Cortex of kidney (tissue), 1 donor: Measurements from ENCODE around the gene OR4N2.
"Not testable (repeated sequence)": the region's sequence is repeated elsewhere in the genome, so short reads cannot be mapped to it uniquely, and the experiment has no call there.

Source experiments
- DNase-seq: peaks from one replicate; lab custom pipeline; 2025; lab: John Stamatoyannopoulos, UW

The OR4N2 gene, protein sequence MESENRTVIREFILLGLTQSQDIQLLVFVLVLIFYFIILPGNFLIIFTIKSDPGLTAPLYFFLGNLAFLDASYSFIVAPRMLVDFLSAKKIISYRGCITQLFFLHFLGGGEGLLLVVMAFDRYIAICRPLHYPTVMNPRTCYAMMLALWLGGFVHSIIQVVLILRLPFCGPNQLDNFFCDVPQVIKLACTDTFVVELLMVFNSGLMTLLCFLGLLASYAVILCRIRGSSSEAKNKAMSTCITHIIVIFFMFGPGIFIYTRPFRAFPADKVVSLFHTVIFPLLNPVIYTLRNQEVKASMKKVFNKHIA

DNA sequence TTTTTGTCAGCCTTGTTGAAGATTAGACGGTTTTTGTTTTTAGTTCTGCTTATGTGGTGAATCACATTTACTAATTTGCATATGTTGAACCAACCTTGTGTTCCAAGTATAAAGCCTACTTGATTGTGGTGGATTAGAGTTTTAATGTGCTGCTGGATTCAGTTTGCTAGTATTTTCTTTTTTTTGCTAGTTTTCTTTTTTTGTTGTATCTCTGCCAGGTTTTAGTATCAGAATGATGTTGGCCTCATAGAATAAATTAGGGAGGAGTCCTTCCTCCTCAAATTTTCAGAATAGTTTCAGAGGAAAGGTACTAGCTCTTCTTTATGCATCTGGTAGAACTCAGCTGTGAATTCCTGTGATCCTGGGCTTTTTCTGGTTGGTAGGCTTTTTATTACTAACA lies at the start of gene OR4N2:
OR4N2 (plus strand) TSS at position 301 of the 400 bp plus-strand sequence. CDS start 23,679 bp downstream, outside the sequence.
- DNase-seq, result not testable (repeated sequence)

DNA sequence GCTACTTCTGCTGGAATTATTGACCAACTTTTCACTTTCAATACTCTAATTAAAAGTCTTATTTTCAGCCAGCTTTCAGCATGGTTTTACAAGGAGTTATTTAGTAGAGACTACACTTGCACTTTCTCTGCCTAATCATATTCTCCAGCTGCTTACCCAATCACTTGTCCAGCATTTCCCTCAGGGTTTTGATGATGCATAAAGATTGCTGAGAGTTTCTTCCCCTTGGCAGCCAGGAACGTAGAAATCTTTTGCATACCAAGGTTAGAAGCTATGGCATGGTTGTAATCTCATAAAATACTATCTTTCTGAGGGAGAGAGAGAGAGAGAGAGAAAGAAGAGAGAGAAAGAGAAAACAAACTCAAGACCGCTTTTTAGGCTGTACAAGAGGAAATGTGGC lies 49.4 kb upstream of the OR4N2 start:
- no peak for DNase-seq

DNA sequence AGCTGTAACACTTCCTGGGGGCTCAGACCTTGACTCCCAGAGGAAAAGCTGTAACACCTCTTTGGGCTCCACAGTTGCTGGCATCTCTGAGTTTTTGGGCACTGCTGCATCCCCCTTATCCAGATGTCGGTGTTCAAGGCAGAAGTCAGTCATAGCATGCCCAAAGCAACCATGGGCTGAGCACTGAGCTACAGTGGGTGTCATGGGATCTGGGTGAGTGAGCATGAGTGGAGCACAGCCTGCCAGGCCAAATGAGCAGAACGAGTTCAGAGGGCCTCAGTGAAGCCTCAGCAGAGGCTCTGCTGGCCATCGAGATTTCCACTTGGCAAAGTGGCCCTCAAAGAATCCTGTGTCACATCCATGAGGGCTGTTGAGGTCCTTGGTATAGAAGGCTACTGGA lies 32.1 kb upstream of the OR4N2 start:
- not testable (repeated sequence) for DNase-seq

DNA sequence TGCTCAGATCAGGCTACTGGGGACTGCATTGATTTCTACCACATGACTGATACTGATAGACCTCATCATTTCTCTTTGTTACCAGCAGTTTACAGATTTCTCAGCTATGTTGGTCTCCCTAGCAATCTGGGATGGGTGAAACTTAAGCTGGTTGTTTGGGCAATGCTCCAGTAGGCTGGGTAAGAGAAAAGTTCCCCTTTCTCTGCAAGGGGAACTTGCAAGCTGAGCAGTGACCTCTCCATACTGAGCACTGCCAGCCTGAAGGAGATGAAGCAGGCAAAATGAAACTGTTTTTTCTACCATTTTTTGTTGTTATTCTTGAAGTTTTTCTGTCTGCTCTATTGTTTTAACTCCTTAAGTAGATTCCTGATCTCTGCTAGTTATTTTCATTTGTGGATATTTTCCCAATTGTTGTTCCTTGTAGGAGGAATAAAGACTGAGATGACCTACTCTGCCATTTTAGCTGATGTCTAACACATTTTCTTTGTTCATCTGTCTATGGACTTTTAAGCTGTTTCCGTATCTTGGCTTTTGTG lies 31.6 kb upstream of the OR4N2 start:
- DNase-seq, result no peak

DNA sequence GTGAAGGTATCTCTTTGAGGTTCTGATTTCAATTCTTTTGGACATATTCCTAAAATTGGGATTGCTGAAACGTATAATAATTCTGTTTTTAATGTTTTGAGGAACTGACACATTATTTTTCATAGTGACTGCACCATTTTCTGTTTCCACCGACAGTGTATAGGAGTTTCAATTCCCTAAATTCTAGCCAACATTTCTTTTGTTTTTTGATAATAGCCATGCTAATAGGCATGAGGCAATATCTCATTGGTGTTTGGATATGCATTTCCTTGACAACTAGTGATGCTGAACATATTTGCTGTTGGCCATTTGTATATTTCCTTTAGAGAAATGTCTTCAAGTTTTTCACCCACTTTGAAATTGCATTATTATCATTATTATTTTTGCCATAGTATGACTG lies 31.1 kb upstream of the OR4N2 start:
- not testable (repeated sequence) for DNase-seq

DNA sequence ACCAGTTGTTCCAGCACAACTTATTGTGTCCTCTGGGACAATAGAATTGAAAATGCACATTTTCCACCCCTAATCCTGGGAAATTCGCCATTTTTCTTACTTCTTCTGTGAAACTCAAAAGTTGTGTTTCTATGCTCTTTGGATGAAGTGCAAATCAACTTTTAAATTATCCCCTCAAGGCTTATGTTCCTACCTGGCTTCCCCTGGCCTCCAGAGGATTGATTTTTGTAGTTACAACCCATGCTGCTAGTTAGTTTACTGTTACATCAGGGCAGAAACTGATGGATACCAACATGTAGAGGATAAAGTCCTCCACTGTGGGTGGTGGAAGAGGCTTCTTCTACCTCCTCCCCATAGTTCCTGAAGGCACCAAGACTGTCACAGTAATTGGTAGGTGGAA lies 30.4 kb upstream of the OR4N2 start, which contains the start of gene OR4M1:
OR4M1 (plus strand) TSS at position 301 of the 400 bp plus-strand sequence. CDS start 6,819 bp downstream, outside the sequence.
- DNase-seq, result not testable (repeated sequence)

DNA sequence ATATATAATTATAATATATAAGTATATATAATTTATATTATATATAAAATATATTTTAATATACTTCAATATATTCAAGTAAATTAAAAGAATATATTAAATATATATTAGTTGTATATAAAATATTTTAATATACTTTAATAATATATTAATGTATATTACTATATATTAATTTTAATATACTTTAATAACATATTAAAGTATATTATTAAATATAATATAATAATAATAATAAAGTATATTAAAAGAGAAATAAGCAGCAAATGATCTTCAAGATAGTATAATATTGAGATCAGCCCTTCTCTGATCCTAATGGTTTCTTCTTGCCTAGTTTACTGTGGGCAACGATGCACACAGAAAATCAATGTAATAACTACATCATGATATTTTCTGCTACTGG lies 28.0 kb upstream of the OR4N2 start:
- DNase-seq, result no peak

DNA sequence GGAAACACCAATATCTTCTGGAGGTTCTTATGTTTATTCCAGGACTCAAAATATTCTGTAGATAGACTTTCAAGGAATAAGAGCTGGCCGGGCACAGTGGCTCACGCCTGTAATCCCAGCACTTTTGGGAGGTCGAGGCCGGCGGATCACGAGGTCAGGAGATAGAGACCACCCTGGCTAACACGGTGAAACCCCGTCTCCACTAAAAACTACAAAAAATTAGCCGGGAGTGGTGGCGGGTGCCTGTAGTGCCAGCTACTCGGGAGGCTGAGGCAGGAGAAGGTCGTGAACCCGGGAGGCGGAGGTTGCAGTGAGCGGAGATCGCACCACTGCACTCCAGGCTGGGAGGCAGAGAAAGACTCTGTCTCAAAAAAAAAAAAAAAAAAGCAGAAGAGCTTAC lies 17.7 kb upstream of the OR4N2 start:
- not testable (repeated sequence) for DNase-seq

DNA sequence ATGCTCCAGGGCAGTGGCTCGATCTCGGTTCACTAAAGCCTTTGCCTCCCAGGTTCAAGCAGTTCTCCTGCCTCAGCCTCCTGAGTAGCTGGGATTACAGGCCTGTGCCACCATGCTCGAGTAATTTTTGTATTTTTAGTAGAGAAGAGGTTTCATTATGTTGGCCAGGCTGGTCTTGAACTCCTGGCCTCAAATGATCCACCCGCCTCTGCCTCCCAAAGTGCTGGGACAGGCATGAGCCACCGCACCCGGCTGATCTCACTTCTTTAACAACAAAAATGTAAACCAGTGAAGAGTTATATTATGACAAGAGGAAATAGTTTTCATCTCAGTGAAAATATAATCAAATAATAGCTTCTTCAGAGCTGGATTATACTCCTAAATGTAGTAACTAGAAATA lies 16.3 kb upstream of the OR4N2 start:
- DNase-seq, result not testable (repeated sequence)

DNA sequence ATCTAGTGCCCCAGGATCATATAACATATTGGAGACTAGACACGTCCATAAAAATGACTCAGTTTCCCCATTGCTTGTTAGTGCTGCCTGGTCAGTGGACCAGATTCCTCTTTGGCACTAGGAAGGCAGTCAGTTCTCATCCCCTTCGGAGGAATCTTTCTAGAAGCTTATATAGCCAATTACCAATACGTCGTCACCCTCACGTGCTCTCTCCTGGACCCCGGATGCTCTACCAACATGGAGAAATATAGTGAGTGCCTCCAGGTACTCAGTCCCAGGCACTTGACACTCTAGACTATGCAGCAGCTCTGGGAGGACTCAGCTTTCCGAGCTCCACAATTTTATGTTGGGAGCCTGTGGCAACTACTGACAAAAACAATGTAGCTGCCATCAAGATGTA lies 15.4 kb upstream of the OR4N2 start:
- DNase-seq, result not testable (repeated sequence)

DNA sequence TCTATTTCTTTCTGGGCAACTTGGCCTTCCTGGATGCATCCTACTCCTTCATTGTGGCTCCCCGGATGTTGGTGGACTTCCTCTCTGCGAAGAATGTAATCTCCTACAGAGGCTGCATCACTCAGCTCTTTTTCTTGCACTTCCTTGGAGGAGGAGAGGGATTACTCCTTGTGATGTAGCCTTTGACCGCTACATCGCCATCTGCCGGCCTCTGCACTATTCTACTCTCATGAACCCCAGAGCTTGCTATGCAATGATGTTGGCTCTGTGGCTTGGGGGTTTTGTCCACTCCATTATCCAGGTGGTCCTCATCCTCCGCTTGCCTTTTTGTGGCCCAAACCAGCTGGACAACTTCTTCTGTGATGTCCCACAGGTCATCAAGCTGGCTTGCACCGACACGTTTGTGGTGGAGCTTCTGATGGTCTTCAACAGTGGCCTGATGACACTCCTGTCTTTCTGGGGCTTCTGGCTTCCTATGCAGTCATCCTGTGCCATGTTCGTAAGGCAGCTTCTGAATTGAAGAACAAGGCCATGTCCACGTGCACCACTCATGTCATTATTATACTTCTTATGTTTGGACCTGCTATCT lies 7.0 kb upstream of the OR4N2 start:
- not testable (repeated sequence) for DNase-seq

DNA sequence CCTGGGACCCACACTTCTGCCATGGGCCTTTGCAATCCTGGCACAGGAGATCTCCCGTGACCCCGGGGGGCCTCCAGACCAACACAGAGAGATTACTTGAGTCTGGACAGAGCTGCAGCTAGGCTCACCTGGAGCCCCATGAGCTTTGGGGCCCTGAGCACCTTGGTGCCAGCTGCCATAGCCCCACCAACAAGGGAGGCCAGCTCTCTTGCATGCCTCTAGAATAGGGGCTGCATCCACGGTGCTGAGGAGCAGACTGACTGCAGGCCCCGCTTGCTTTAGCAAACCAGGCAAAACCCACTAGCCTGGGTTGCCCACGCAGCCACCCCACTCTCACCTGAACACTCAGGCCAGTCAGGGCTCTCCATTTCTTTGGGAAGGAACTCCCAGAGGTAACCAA lies 3.7 kb upstream of the OR4N2 start:
- no peak for DNase-seq

DNA sequence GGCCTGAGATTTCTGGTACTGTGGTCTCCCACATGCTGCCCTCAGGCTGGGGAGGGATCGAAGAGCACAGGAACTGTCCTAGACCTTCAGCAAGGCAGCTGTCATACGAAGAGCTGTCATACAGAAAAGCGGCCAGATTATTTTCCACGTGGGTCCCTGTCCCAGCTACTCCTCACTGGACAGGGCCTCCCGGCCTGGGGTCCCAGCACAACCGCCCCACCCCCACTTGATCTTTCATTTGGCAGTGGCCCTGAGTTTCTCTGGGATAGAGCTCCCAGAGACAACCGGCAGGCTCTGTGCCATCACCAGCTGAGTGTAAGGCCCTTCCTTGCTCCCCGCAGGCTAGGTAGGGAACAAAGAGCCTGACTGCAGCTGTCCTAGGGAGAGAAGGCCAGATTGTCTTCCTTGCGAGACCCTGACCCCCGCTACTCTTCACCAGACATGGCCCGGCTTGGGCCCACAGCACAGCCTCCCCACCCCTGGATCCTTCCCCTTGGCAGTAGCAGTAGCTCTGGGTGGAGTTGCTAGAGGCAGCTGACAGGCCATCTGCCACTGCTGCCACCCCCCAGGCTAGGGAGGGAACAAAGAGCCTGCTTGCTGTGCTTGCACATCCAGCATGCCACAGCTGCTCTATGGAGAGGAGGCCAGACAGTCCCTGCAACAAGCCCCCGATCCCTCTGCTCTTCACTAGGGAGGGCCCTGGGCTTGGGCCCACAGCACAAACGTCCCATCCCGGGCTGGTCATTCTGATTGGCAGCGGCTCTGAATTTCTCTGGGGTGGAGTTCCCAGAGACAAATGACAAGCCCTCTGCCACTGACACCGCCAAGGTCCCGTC lies 3.1 kb upstream of the OR4N2 start:
- DNase-seq, result no peak

DNA sequence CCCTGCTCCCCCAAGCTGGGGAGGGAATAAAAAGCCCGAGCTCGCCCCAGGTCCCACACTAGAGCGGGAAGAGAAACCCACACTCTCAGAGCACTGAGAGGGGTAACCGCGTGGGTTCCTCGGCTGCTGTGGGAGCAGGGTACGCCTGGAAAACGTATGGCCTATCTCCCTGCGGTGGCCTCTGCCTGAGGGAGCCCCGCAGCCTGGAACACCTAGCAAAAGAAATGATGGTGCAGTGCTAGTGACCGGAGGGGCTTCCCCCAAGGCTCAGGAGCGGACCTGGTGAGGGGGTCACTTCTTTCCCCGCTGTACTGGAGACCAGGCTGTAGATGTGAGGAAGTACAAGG lies 2.5 kb upstream of the OR4N2 start:
- no peak for DNase-seq

DNA sequence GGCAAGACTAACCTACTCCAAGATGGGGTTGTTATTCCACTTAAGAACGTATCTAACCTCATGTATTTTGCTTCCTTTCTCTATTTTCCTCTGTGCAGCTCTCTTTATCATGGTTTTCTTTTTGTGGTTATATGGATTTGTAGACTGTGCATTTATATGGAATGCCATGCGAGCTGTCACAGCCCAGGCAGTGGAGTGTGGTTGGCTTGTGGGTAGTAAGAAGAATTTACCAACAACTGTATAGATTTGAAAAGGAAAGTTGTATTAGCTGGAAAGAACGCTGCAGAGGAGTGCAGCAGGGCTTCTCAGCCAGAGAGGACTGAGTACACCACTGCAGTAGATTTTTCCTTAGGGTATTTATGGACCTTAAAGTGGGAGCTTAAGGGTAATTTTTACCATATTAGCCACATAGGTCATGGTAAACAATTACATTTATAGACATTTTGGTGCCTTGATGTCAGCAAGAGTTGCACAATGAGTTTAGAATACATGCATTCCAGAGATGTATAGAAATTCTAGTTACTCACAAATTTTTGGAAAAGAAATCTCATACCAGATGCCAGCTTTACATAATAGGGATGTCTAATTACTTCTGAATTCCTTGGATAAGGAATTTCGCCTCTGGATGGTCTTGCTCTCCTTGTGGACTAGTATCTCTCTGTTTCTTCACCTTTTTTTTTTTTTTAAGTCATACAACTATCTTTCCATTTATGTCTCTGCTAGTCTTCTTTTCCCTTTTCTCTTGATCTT lies 9.8 kb downstream of the OR4N2 start:
- DNase-seq, result not testable (repeated sequence)

DNA sequence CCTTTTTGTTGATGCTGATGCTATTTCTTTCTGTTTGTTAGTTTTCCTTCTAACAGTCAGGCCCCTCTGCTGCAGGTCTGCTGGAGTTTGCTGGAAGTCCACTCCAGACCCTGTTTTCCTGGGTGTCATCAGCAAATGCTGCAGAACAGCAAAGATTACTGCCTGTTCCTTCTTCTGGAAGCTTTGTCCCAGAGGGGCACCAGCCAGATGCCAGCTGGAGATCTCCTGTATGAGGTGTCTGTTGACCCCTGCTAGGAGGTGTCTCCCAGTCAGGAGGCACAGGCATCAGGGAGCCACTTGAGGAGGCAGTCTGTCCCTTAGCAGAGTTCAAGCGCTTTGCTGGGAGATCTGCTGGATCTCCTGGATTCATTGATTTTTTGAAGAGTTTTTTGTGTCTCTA lies 16.3 kb downstream of the OR4N2 start:
- DNase-seq, result not testable (repeated sequence)

DNA sequence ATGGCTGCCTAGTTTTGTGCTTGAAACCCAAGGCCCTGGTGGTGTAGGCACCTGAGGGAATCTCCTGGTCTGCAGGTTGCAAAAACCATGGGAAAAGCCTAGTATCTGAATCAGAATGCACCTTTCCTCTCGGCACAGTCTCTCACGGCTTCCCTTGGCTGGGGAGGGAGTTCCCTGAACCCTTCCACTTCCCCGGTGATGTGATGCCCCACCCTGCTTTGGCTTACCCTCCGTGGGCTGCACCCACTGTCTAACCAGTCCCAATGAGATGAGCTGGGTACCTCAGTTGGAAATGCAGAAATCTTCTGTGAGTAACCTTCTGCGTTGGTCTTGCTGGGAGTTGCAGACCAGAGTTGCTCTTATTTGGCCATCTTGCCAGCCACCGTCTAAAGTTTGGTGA lies 17.4 kb downstream of the OR4N2 start:
- DNase-seq, result not testable (repeated sequence)

DNA sequence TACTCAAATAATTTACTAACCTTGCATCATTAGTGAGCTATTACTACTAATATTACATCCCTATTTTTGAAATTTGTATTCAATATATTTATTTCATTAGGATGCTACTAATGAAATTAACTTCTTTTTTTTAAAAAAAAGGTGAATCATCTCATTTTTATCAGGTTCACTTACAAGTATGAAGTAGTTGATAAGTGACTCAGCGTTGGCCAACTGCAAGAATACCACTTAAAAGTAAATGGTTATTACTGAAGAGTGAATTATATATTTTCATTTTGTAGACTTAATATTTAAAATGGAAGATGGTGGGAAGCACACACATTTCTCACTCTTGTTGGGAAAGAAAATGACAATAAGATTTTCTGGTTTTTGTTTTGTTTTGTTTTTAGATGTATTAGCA lies 19.6 kb downstream of the OR4N2 start:
- DNase-seq, result no peak

DNA sequence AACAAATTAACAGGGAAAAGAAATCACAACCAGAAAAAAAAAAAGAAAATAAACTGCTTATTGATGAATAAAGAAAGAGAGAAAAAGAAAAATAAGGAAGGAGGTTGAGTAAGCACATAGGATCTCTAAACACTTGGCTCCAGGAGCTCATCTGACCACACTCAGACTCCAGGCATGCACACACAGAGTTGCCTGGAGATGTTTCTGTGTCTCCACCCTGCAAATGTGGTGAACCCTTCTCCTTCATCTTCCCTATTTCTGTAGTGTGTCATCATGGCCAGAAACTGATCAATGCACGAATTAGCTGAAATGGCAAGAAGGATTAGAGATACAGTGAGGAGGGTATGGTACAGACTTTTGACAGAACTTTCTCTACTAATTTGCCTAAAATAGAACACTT lies 20.2 kb downstream of the OR4N2 start:
- no peak for DNase-seq

DNA sequence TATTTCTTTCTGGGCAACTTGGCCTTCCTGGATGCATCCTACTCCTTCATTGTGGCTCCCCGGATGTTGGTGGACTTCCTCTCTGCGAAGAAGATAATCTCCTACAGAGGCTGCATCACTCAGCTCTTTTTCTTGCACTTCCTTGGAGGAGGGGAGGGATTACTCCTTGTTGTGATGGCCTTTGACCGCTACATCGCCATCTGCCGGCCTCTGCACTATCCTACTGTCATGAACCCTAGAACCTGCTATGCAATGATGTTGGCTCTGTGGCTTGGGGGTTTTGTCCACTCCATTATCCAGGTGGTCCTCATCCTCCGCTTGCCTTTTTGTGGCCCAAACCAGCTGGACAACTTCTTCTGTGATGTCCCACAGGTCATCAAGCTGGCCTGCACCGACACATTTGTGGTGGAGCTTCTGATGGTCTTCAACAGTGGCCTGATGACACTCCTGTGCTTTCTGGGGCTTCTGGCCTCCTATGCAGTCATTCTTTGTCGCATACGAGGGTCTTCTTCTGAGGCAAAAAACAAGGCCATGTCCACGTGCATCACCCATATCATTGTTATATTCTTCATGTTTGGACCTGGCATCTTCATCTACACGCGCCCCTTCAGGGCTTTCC lies 24.2 kb downstream of the OR4N2 start:
- DNase-seq, result not testable (repeated sequence)

DNA sequence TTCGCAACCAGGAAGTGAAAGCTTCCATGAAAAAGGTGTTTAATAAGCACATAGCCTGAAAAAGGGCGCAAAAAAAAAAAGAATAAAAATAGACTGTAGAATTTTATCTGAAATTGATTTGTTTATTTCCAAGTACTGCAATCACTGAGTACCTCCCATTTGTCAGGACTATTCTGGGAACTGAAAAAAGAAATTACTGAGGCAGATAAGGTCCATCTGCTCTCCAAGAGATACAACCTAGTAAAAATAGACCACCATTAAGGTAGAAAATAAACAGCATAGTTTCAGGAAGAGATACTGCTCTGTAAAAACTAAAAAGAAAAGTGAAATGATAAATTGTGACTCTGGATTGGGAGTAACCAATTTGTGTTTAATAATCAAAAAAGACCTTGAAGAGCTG lies 24.7 kb downstream of the OR4N2 start:
- no peak for DNase-seq
